Measurements from ENCODE around the gene MS4A15.

DNA sequence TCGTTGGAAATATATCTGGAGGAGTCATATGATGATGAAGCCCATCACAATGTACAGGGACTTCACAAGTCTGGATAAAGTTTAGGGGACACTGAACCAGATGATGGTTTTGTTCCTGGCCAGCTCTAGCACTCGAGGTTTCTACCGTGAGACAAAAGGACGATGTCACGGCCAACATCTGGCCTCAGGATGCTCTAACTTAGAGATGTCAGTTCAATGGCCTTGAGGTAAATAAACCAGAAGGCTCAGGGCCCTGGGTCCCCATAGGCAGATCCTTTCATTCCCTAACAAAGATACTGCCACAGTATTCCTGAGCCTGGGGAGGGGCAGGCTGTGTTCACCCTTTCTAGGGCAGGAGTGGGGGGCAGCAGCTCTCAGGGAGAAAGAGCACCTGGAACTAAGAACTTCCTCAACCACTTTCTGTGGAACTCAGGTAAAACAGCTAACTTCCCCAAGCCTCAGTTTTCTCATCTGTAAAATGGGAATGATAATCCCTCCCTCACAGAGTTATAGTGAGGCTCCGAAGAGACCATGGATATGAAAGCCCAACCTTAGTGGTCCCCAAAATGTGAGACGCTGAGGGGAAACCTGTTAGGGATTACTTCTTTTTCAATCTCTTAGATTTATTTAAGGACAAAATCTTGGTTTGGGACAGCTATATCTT is 46.7 kb downstream of the MS4A15 start:
- TF ChIP-seq CTCF (IDR thresholded peaks at IDR 0.05) (no peak), POLR2A (IDR thresholded peaks at IDR 0.05) (no peak)

Data from esophagus squamous epithelium (tissue), 4 donors.